Testis (tissue), 2 donors: ENCODE results near the gene FSD2.

Source experiments
- CTCF ChIP-seq, 3 experiments: fragments of 450-650 bp in 2 of 3; fragments of 200-600 bp in 1 of 3; sonication (generic) in 1 of 3; IDR thresholded peaks; one replicate each; pipeline ENCODE4 v1.5.1; 2016 to 2019; ENCODE audit warnings: antibody characterized with exemption in 3 of 3, mild to moderate bottlenecking in 2 of 3, moderate library complexity in 1 of 3
- POLR2A ChIP-seq: fragments of 450-650 bp; IDR thresholded peaks from one replicate; pipeline ENCODE4 v1.6.1; 2017; ENCODE audit warnings: antibody characterized with exemption, mild to moderate bottlenecking, moderate library complexity

- no peak for TF ChIP-seq CTCF (IDR thresholded peaks at IDR 0.05)
- TF ChIP-seq POLR2A, result no peak
Measured at GRCh38 chr15:82851981-82852511, 46.2 kb upstream of the FSD2 start.
